Epithelial cell of prostate (primary cell): ENCODE results near the gene HADH.
A peak's percentile ranks its signal among the peaks of the same experiment; 100 is the strongest.

Experiments used
- DNase-seq: peaks from one replicate; pipeline ENCODE4 v3.0.0-alpha.2; 2011; ENCODE audit warnings: low read depth, low spot score
- H3K27ac ChIP-seq: fragments of 450-650 bp; 2 replicates; pipeline ENCODE4 v1.5.1; 2017; ENCODE audit warnings: mild to moderate bottlenecking

HADH gene

GRCh38 chr4:108053251-108053711 is 63.6 kb downstream of the HADH start:
- H3K27ac ChIP-seq, result no peak overlapping the region
- DNase-seq, result no peak

GRCh38 chr4:108054025-108054638 is 64.4 kb downstream of the HADH start:
- no peak overlapping the region for H3K27ac ChIP-seq
- no peak for DNase-seq

GRCh38 chr4:108055787-108056186 is 66.1 kb downstream of the HADH start:
- no peak overlapping the region for H3K27ac ChIP-seq
- DNase-seq, result no peak

- no peak overlapping the region for H3K27ac ChIP-seq
- no peak for DNase-seq
These were observed 66.7 kb downstream of the HADH start for GRCh38 chr4:108056418-108056817.

- no peak overlapping the region for H3K27ac ChIP-seq
- peak; percentile 39 for DNase-seq
These were observed 69.2 kb downstream of the HADH start for GRCh38 chr4:108058685-108059440.

GRCh38 chr4:108060164-108060563 is 70.5 kb downstream of the HADH start:
- H3K27ac ChIP-seq, result no peak overlapping the region
- no peak for DNase-seq

- no peak for DNase-seq
- no peak overlapping the region for H3K27ac ChIP-seq
These were observed 71.1 kb downstream of the HADH start for GRCh38 chr4:108060686-108061321.

DNA sequence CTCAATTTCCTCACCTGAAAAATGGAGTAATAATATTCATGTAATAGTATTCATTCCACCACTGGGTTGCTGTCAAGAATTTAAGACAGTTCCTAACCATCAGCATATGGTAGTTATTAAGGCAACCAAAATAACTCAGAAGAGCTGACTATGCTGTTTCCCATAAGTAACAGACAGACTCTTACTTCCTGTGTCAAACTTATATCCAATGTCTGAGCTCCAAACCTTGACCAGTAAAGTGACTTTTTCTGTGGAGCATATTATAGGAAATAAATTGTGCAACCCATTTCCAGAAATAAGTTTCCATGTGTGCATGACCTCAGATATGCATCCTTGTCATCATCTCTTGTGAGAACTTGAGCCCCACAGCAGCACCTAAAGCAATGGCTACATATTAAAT is 78.8 kb downstream of the HADH start:
- no peak for DNase-seq
- no peak overlapping the region for H3K27ac ChIP-seq

DNA sequence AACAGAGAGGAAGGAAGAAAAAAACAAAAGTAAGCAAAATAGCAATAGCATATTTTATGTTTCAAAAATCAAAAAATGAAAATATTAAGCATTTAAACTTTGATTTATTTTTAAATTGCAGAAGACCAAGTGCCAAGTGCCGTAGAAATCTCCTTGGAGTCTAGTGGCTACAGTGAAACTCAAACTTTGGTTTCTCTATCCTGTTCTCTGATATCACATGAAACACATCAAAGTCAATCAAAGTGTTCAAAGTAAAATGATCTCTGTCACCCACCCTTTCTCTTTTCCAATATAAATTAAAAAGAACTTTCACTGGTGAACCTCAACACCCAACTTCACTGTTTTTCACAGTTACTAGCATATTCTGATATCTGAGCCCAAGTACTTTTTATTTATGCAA is 81.1 kb downstream of the HADH start:
- H3K27ac ChIP-seq, result no peak overlapping the region
- DNase-seq, result no peak

DNA sequence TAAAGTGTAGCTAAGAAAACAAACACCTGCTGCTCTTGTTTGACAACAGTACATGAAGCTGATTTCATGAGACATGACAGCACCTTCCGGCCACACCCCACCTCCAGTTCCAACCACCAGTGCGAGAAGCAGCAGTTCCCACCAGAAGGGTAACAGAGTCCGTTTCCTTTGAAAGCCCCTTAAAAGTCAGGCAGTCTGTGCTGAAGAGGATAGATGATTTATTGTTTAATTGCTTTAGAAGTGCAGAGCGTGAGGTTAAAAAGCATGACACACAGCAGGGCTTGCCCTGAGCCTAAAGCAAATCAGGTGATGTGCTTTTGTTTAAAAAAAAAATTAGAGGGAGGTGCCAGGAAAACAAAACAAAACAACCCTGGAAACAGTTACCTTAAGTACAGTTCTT is 82.6 kb downstream of the HADH start:
- H3K27ac ChIP-seq, result no peak overlapping the region
- DNase-seq, result no peak

DNA sequence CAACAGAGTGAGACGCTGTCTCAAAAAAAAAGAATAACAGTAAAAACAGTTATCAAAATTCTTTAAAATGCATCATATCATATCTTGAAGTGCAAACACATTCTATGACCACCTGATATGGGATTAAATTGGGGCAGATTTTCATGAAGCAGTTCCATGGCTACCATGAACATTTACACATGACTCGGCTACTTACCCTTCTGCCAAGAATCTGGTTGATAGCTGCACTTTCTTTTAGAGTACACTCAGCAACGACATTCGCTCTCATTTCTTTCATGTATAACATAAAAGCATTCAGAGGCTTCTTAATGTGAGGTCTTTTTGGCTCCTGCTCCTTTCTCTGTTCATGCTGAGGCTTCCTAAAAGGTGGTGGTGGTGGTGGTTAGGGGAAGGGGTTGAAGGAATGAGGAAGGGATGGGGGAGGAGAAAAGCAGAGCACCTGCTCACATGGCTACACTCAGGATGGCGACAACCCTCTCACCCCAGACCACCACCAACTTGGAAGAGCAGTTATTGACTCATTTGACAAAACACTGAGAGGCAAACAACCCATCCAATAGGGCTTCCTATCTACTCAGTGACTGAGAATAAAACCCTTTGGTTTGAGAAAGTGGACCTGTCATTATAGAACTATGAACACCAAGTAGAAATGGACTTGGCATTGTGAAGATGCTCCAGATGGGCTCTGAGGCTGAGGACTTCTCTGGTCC is 88.5 kb downstream of the HADH start:
- no peak overlapping the region for H3K27ac ChIP-seq
- no peak for DNase-seq

- DNase-seq, result no peak
- no peak overlapping the region for H3K27ac ChIP-seq
These were observed 91.1 kb downstream of the HADH start for GRCh38 chr4:108080747-108081146.

DNA sequence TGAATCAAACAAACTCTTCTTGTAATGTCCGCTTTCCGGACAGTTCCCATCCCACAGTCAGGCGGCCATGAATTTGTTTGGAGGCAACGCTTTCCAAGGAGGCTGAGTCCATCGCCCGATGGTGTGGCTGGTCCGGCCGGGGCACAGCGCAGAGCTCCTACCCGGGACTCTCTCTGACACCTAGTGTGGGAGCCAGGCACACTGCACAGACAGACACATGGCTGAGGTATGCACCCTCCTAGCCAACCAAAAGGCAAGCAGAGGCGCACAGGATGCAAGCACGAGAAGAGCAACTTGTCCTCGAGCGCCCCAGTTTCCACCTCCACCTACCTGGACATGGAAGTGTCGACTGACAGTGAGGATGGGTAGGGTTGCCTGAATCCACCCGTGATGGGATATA is 91.6 kb downstream of the HADH start:
- no peak for DNase-seq
- H3K27ac ChIP-seq, result no peak overlapping the region
